Memory B cell (primary cell): Measurements from ENCODE around the gene SARNP.

Experiments used
- ATAC-seq: fragments of 150-1000 bp; cut with Tn5 transposase; 2 replicates; pipeline ENCODE4 v1.10.0; 2021; ENCODE audit warnings: low read depth, mild to moderate bottlenecking, moderate library complexity
- DNase-seq, 2 donors: peaks; one replicate each; pipeline ENCODE4 v3.0.0; 2022; ENCODE audit warnings: low spot score in 2 of 2
- H3K27ac Mint-ChIP-seq: one replicate; pipeline ENCODE4 v1.8.0; 2022; ENCODE audit warnings: mild to moderate bottlenecking, moderate library complexity, mixed read lengths
- H3K27me3 Mint-ChIP-seq: one replicate; pipeline ENCODE4 v1.8.0; 2022; ENCODE audit warnings: mixed read lengths
- H3K36me3 Mint-ChIP-seq: one replicate; pipeline ENCODE4 v1.8.0; 2022; ENCODE audit warnings: mild to moderate bottlenecking, mixed read lengths
- H3K4me1 Mint-ChIP-seq: one replicate; pipeline ENCODE4 v1.8.0; 2022; ENCODE audit warnings: mixed read lengths
- H3K4me3 Mint-ChIP-seq: one replicate; pipeline ENCODE4 v1.8.0; 2022; ENCODE audit warnings: mild to moderate bottlenecking, moderate library complexity, mixed read lengths
- H3K9me3 Mint-ChIP-seq: one replicate; pipeline ENCODE4 v1.8.0; 2022; ENCODE audit warnings: mixed read lengths

The SARNP gene

GRCh38 chr12:55829967-55830600 lies 12.6 kb upstream of the SARNP start:
- DNase-seq, result peak in 1 of 2 donors; percentile 28
- Mint-ChIP-seq H3K4me1 (peaks cover 30% of the 10 kb centered on the region), H3K36me3 (peaks cover 5% of the 10 kb centered on the region), H3K4me3 (peak overlapping the region; percentile 93), H3K27ac (peak overlapping the region; percentile 42), H3K9me3 (no peaks in the 10 kb centered on the region), H3K27me3 (no peaks in the 10 kb centered on the region)
- ATAC-seq, result no peak

DNA sequence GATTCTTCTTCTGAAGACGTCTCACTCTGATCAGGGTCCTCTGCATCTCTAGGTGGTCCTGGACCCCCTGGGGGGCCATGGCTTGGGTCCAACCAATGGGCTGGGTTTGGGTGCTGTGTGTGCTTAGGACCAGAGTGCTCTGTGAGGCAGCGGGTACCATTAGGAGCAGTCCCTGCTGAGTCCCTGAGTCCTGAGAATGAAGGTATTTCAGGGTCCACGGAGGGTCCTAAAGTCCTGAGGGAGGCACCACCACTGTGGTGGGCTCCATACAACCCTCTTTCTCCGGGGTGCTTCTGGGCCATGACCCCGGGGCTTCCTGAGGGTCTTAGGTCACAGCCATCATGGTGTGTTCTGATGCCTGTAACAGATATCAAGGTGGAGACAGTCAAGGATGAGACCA lies 10.8 kb upstream of the SARNP start:
- H3K36me3 Mint-ChIP-seq, result peaks cover 4% of the 10 kb centered on the region
- no peak for DNase-seq
- peak overlapping the region; percentile 93 for H3K4me3 Mint-ChIP-seq
- H3K4me1 Mint-ChIP-seq, result peaks cover 34% of the 10 kb centered on the region
- H3K27me3 Mint-ChIP-seq, result no peaks in the 10 kb centered on the region
- ATAC-seq, result no peak
- H3K27ac Mint-ChIP-seq, result peak overlapping the region; percentile 42
- no peaks in the 10 kb centered on the region for H3K9me3 Mint-ChIP-seq

- ATAC-seq (no peak), DNase-seq (no peak)
- no peaks in the 10 kb centered on the region for H3K27me3 Mint-ChIP-seq
- H3K4me1 Mint-ChIP-seq, result peaks cover 34% of the 10 kb centered on the region
- peaks cover 3% of the 10 kb centered on the region for H3K36me3 Mint-ChIP-seq
- peak overlapping the region; percentile 93 for H3K4me3 Mint-ChIP-seq
- no peaks in the 10 kb centered on the region for H3K9me3 Mint-ChIP-seq
- H3K27ac Mint-ChIP-seq, result peak overlapping the region; percentile 42
Measured at GRCh38 chr12:55827806-55828205, 10.3 kb upstream of the SARNP start.

- Mint-ChIP-seq H3K4me1 (peaks cover 23% of the 10 kb centered on the region), H3K4me3 (no peak overlapping the region), H3K36me3 (peaks cover 5% of the 10 kb centered on the region), H3K9me3 (no peaks in the 10 kb centered on the region), H3K27me3 (no peaks in the 10 kb centered on the region), H3K27ac (peak overlapping the region; percentile 71)
- DNase-seq (no peak), ATAC-seq (no peak)
Measured at GRCh38 chr12:55824726-55825125, 7.2 kb upstream of the SARNP start.

GRCh38 chr12:55823419-55823818 lies 5.9 kb upstream of the SARNP start:
- Mint-ChIP-seq H3K27ac (peak overlapping the region; percentile 71), H3K9me3 (no peaks in the 10 kb centered on the region), H3K27me3 (no peaks in the 10 kb centered on the region), H3K4me1 (peaks cover 28% of the 10 kb centered on the region), H3K36me3 (peaks cover 8% of the 10 kb centered on the region), H3K4me3 (no peak overlapping the region)
- ATAC-seq (no peak), DNase-seq (no peak)

GRCh38 chr12:55822228-55822627 lies 4.7 kb upstream of the SARNP start:
- Mint-ChIP-seq H3K9me3 (no peaks in the 10 kb centered on the region), H3K27ac (no peak overlapping the region), H3K27me3 (no peaks in the 10 kb centered on the region), H3K36me3 (peaks cover 8% of the 10 kb centered on the region), H3K4me1 (peaks cover 17% of the 10 kb centered on the region), H3K4me3 (no peak overlapping the region)
- no peak for DNase-seq
- ATAC-seq, result no peak

GRCh38 chr12:55820679-55821078 lies 3.2 kb upstream of the SARNP start:
- no peaks in the 10 kb centered on the region for H3K27me3 Mint-ChIP-seq
- no peak overlapping the region for H3K27ac Mint-ChIP-seq
- no peak for DNase-seq
- ATAC-seq, result no peak
- H3K4me3 Mint-ChIP-seq, result no peak overlapping the region
- H3K9me3 Mint-ChIP-seq, result no peaks in the 10 kb centered on the region
- H3K36me3 Mint-ChIP-seq, result peaks cover 5% of the 10 kb centered on the region
- H3K4me1 Mint-ChIP-seq, result peaks cover 11% of the 10 kb centered on the region

DNA sequence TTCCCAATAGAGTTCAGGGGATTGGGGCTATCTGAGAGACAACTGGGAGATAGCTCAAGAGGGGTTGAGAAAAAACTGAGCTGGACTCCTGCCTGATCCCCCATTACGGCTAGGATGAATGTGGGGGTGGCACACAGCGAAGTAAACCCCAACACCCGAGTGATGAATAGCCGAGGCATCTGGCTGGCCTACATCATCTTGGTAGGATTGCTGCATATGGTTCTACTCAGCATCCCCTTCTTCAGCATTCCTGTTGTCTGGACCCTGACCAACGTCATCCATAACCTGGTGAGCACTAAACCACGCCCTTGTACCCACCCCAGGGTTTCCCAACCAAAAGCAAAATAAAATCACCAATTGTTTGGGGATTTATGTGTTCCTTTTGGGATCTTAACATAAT lies 1.4 kb upstream of the SARNP start:
- Mint-ChIP-seq H3K27me3 (no peaks in the 10 kb centered on the region), H3K36me3 (peaks cover 8% of the 10 kb centered on the region), H3K27ac (peak overlapping the region; percentile 60), H3K4me3 (no peak overlapping the region), H3K4me1 (peaks cover 11% of the 10 kb centered on the region), H3K9me3 (no peaks in the 10 kb centered on the region)
- no peak for ATAC-seq
- DNase-seq, result no peak

GRCh38 chr12:55818140-55818728 lies 710 bp upstream of the SARNP start:
- H3K4me1 Mint-ChIP-seq, result peaks cover 12% of the 10 kb centered on the region
- no peaks in the 10 kb centered on the region for H3K9me3 Mint-ChIP-seq
- H3K27ac Mint-ChIP-seq, result no peak overlapping the region
- ATAC-seq (peak; percentile 39), DNase-seq (no peak)
- H3K4me3 Mint-ChIP-seq, result no peak overlapping the region
- H3K27me3 Mint-ChIP-seq, result no peaks in the 10 kb centered on the region
- peaks cover 9% of the 10 kb centered on the region for H3K36me3 Mint-ChIP-seq

DNA sequence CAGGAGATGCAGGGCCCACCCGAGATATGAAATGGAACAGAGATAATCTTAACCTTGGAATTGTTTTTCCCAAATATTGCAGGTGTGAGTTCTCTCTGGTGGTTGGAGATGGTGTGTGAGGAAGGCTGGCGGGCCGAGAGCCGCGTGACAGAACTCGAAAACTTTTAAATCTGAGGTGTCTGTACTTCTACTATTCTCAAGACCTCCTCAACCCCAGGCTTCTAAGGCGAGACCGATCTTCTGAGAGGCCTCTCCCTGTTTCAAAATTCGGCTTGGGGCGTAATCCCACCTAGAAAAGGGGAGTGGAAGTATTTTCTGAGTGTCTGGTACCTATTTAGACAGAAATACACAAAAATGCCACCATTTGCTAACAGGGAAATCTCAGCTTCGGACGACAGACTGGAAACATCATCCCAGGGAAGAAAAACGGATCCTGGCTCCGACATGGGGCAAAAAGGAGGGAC lies 611 bp downstream of the SARNP start:
- H3K36me3 Mint-ChIP-seq, result peaks cover 16% of the 10 kb centered on the region

DNA sequence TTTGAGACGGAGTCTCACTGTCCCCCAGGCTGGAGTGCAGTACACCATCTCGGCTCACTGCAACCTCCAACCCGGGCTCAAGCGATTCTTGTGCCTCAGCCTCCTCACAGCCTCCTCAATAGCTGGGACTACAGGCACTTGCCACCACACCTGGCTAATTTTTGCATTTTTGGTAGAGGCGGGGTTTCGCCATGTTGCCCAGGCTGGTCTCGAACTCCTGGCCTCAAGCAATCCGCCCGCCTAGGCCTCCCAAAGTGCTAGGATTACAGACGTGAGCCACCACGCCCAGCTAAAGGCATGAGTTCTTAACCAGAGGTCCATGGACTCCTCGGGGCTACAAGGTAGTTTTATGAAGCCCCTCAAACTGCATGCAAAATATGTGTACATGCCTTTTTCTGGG lies 2.1 kb downstream of the SARNP start:
- H3K9me3 Mint-ChIP-seq, result no peaks in the 10 kb centered on the region
- H3K4me3 Mint-ChIP-seq, result no peak overlapping the region
- ATAC-seq (no peak), DNase-seq (no peak)
- H3K27ac Mint-ChIP-seq, result no peak overlapping the region
- no peaks in the 10 kb centered on the region for H3K27me3 Mint-ChIP-seq
- H3K36me3 Mint-ChIP-seq, result peaks cover 17% of the 10 kb centered on the region
- H3K4me1 Mint-ChIP-seq, result peaks cover 28% of the 10 kb centered on the region

More for the DNA sequence above, 611 bp downstream of the SARNP start:
- Mint-ChIP-seq H3K4me1 (peaks cover 22% of the 10 kb centered on the region), H3K27me3 (no peaks in the 10 kb centered on the region), H3K27ac (no peak overlapping the region), H3K4me3 (no peak overlapping the region), H3K9me3 (no peaks in the 10 kb centered on the region)
- DNase-seq (no peak), ATAC-seq (no peak)

DNA sequence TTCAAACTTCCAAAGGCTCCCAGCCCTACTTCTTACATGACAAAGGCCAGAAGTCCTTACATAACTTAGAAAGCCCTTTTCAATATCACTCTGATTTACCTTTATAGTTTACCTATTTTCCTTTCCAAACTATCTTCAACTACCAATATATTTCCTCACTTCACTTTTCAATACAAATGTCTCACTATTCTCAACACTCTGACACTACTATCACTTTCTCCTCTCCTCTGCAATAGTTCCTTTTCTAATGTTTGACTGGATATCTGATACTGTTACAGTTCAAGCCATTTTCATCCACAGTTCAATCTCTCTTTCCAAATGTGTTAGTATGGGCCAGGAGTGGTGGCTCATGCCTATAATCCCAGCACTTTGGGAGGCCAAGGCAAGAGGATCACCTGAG lies 3.3 kb downstream of the SARNP start:
- Mint-ChIP-seq H3K9me3 (no peaks in the 10 kb centered on the region), H3K27ac (no peak overlapping the region), H3K36me3 (peaks cover 14% of the 10 kb centered on the region), H3K27me3 (no peaks in the 10 kb centered on the region), H3K4me3 (no peak overlapping the region), H3K4me1 (peaks cover 26% of the 10 kb centered on the region)
- ATAC-seq (no peak), DNase-seq (no peak)

DNA sequence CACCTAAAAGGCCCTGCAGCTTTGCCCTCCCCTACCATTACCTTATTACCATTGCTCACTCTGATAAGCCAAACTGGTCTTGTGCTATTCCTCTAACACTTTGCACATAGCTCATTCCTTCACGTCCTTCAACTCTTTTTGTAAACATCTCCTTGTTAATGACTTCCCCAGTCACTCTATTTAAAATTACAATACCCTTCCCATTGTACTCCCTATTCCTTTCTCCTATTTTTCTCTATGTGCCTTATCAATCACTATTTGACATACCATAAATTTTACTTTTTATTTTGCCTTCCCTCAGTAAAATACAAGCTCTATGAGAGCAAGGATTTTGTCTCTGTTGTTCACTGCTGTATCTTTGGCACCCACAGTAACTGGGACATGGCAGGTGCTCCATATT lies 5.4 kb downstream of the SARNP start:
- DNase-seq, result no peak
- Mint-ChIP-seq H3K9me3 (no peaks in the 10 kb centered on the region), H3K36me3 (peaks cover 17% of the 10 kb centered on the region), H3K27ac (peak overlapping the region; percentile 7), H3K4me1 (peaks cover 23% of the 10 kb centered on the region), H3K27me3 (no peaks in the 10 kb centered on the region), H3K4me3 (no peak overlapping the region)
- no peak for ATAC-seq

GRCh38 chr12:55809274-55809673 lies 8.2 kb downstream of the SARNP start:
- Mint-ChIP-seq H3K9me3 (no peaks in the 10 kb centered on the region), H3K27ac (no peak overlapping the region), H3K27me3 (no peaks in the 10 kb centered on the region), H3K36me3 (peaks cover 20% of the 10 kb centered on the region), H3K4me1 (peaks cover 25% of the 10 kb centered on the region), H3K4me3 (no peak overlapping the region)
- ATAC-seq (no peak), DNase-seq (no peak)

GRCh38 chr12:55806982-55807381 lies 10.5 kb downstream of the SARNP start:
- Mint-ChIP-seq H3K27ac (no peak overlapping the region), H3K4me3 (no peak overlapping the region), H3K36me3 (peaks cover 15% of the 10 kb centered on the region), H3K9me3 (no peaks in the 10 kb centered on the region), H3K27me3 (no peaks in the 10 kb centered on the region), H3K4me1 (peaks cover 15% of the 10 kb centered on the region)
- ATAC-seq, result no peak
- DNase-seq, result no peak
